Measurements from ENCODE around the gene DNM2.

DNA sequence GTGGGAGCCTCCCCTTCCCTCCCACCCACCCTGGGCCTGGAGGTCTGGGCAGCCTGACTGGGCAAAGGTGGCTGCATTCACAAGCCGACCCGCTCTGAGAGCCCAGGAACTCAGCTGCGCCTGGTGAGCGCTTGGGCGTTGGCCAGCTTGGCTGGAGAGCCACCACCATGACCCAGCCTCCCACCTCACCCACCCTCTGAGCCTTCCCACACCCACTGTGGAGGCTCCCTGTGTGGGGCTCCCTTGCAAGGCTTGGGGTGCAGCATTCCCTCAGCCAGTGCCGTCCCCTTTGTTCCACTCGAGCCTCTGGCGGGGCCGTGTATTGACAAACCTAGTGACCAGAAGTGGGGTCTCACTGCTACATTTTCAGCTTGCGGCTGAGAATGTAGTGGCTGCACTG, 31.7 kb upstream of the DNM2 start:
- TF ChIP-seq RNF2 (IDR thresholded peaks at IDR 0.05) = no peak
- TF ChIP-seq ZFP91 (CRISPR knock-in tag; IDR thresholded peaks at IDR 0.05) = no peak
- TF ChIP-seq HINFP (tag; conservative IDR thresholded peaks at IDR 0.05; ENCODE audit: low read depth) = no peak
- TF ChIP-seq EP300 (IDR thresholded peaks at IDR 0.05; ENCODE audit: low read length) = no peak
- no peak for TF ChIP-seq ZNF318 (IDR thresholded peaks at IDR 0.05; ENCODE audit: borderline replicate concordance in 1 of 2, low read depth in 1 of 2)
- TF ChIP-seq ETV6 (IDR thresholded peaks at IDR 0.05; ENCODE audit: borderline replicate concordance in 1 of 2, low read depth in 2 of 2, low read length in 1 of 2) = no peak
- no peak for TF ChIP-seq ETV6 (CRISPR knock-in tag; IDR thresholded peaks at IDR 0.05; ENCODE audit: borderline replicate concordance)
- TF ChIP-seq, protein P1, sequence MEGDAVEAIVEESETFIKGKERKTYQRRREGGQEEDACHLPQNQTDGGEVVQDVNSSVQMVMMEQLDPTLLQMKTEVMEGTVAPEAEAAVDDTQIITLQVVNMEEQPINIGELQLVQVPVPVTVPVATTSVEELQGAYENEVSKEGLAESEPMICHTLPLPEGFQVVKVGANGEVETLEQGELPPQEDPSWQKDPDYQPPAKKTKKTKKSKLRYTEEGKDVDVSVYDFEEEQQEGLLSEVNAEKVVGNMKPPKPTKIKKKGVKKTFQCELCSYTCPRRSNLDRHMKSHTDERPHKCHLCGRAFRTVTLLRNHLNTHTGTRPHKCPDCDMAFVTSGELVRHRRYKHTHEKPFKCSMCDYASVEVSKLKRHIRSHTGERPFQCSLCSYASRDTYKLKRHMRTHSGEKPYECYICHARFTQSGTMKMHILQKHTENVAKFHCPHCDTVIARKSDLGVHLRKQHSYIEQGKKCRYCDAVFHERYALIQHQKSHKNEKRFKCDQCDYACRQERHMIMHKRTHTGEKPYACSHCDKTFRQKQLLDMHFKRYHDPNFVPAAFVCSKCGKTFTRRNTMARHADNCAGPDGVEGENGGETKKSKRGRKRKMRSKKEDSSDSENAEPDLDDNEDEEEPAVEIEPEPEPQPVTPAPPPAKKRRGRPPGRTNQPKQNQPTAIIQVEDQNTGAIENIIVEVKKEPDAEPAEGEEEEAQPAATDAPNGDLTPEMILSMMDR (IDR thresholded peaks at IDR 0.05 in 2 of 3, conservative IDR thresholded peaks at IDR 0.05 in 1 of 3; ENCODE audit: insufficient read depth in 2 of 3, low read depth in 1 of 3, low read length in 3 of 3) = no peak
- no peak for TF ChIP-seq HNRNPH1 (optimal IDR thresholded peaks at IDR 0.05; ENCODE audit: low read depth, low read length)
- TF ChIP-seq, protein P2, sequence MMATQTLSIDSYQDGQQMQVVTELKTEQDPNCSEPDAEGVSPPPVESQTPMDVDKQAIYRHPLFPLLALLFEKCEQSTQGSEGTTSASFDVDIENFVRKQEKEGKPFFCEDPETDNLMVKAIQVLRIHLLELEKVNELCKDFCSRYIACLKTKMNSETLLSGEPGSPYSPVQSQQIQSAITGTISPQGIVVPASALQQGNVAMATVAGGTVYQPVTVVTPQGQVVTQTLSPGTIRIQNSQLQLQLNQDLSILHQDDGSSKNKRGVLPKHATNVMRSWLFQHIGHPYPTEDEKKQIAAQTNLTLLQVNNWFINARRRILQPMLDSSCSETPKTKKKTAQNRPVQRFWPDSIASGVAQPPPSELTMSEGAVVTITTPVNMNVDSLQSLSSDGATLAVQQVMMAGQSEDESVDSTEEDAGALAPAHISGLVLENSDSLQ (IDR thresholded peaks at IDR 0.05) = no peak
- TF ChIP-seq ZSCAN29 (IDR thresholded peaks at IDR 0.05) = no peak
